Stimulated activated naive B cell treated with anti-CD40 and anti-IgM and Interleukin-4, amounts not matched to agents 10 μg/mL and 1 μg/mL and 100 μg/mL, for 72 hours (primary cell): ENCODE data around the gene ZRANB1.
A peak's percentile ranks its signal among the peaks of the same experiment; 100 is the strongest.

Experiments used
- ATAC-seq, 2 donors: fragments of 150-1000 bp; cut with Tn5 transposase; replicated peaks; 2 replicates each; pipeline ENCODE4 v1.10.0; 2021; ENCODE audit warnings: moderate library complexity in 1 of 2
- DNase-seq: peaks from one replicate; pipeline ENCODE4 v3.0.0; 2021
- H3K27ac Mint-ChIP-seq: one replicate; pipeline ENCODE4 v1.8.0; 2022; ENCODE audit warnings: mild to moderate bottlenecking, mixed read lengths
- H3K27me3 Mint-ChIP-seq, 2 donors: one replicate each; pipeline ENCODE4 v1.8.0; 2022; ENCODE audit warnings: mixed read lengths in 2 of 2
- H3K36me3 Mint-ChIP-seq, 2 donors: one replicate each; pipeline ENCODE4 v1.8.0; 2022; ENCODE audit warnings: mixed read lengths in 2 of 2, mild to moderate bottlenecking in 1 of 2
- H3K4me1 Mint-ChIP-seq, 2 donors: one replicate each; pipeline ENCODE4 v1.8.0; 2022; ENCODE audit warnings: mixed read lengths in 2 of 2, mild to moderate bottlenecking in 1 of 2
- H3K4me3 Mint-ChIP-seq, 2 donors: one replicate each; pipeline ENCODE4 v1.8.0; 2022; ENCODE audit warnings: mild to moderate bottlenecking in 2 of 2, mixed read lengths in 2 of 2, moderate library complexity in 1 of 2
- H3K9me3 Mint-ChIP-seq, 2 donors: one replicate each; pipeline ENCODE4 v1.8.0; 2022; ENCODE audit warnings: mixed read lengths in 2 of 2, mild to moderate bottlenecking in 1 of 2

Gene ZRANB1

GRCh38 chr10:124942317-124943169, 620 bp downstream of the ZRANB1 start:
- peaks cover 13 to 19% of the 10 kb centered on the region in 2 donors for H3K36me3 Mint-ChIP-seq
- no peak overlapping the region for H3K27ac Mint-ChIP-seq
- no peaks in the 10 kb centered on the region for H3K9me3 Mint-ChIP-seq
- no peaks in the 10 kb centered on the region for H3K27me3 Mint-ChIP-seq
- ATAC-seq (no peak), DNase-seq (no peak)
- H3K4me1 Mint-ChIP-seq = peaks cover 21 to 50% of the 10 kb centered on the region in 2 donors
- H3K4me3 Mint-ChIP-seq = peak overlapping the region in 1 of 2 donors; percentile 2

GRCh38 chr10:124943301-124944092, 1.6 kb downstream of the ZRANB1 start:
- Mint-ChIP-seq H3K9me3 (no peaks in the 10 kb centered on the region), H3K27me3 (no peaks in the 10 kb centered on the region), H3K27ac (no peak overlapping the region), H3K36me3 (peaks cover 18 to 26% of the 10 kb centered on the region in 2 donors), H3K4me3 (no peak overlapping the region), H3K4me1 (peaks cover 27 to 55% of the 10 kb centered on the region in 2 donors)
- DNase-seq (no peak), ATAC-seq (no peak)

- Mint-ChIP-seq H3K9me3 (no peaks in the 10 kb centered on the region), H3K27ac (no peak overlapping the region), H3K4me3 (no peak overlapping the region), H3K27me3 (no peaks in the 10 kb centered on the region), H3K4me1 (peaks cover 28 to 61% of the 10 kb centered on the region in 2 donors), H3K36me3 (peaks cover 23 to 35% of the 10 kb centered on the region in 2 donors)
- ATAC-seq = no peak
- DNase-seq = no peak
Observed at GRCh38 chr10:124944982-124945381, 3.1 kb downstream of the ZRANB1 start.

- no peaks in the 10 kb centered on the region for H3K27me3 Mint-ChIP-seq
- no peak for DNase-seq
Observed at GRCh38 chr10:124946945-124947344, 5.0 kb downstream of the ZRANB1 start.

GRCh38 chr10:124949543-124949942, 7.6 kb downstream of the ZRANB1 start:
- H3K27ac Mint-ChIP-seq = no peak overlapping the region
- peaks cover 17 to 27% of the 10 kb centered on the region in 2 donors for H3K36me3 Mint-ChIP-seq

More at GRCh38 chr10:124946945-124947344, 5.0 kb downstream of the ZRANB1 start:
- Mint-ChIP-seq H3K9me3 (no peaks in the 10 kb centered on the region), H3K27ac (no peak overlapping the region), H3K36me3 (peaks cover 23 to 34% of the 10 kb centered on the region in 2 donors), H3K4me1 (peaks cover 25 to 50% of the 10 kb centered on the region in 2 donors), H3K4me3 (no peak overlapping the region)
- ATAC-seq = no peak

GRCh38 chr10:124952123-124952522, 10.2 kb downstream of the ZRANB1 start:
- H3K27ac Mint-ChIP-seq = no peak overlapping the region
- DNase-seq (no peak), ATAC-seq (no peak)
- H3K9me3 Mint-ChIP-seq = no peaks in the 10 kb centered on the region
- H3K4me1 Mint-ChIP-seq = peaks cover 21 to 41% of the 10 kb centered on the region in 2 donors
- H3K27me3 Mint-ChIP-seq = no peaks in the 10 kb centered on the region
- no peak overlapping the region for H3K4me3 Mint-ChIP-seq
- peaks cover 15 to 30% of the 10 kb centered on the region in 2 donors for H3K36me3 Mint-ChIP-seq

More at GRCh38 chr10:124949543-124949942, 7.6 kb downstream of the ZRANB1 start:
- no peaks in the 10 kb centered on the region for H3K9me3 Mint-ChIP-seq
- H3K4me1 Mint-ChIP-seq = peaks cover 16 to 39% of the 10 kb centered on the region in 2 donors
- DNase-seq (no peak), ATAC-seq (no peak)
- no peak overlapping the region for H3K4me3 Mint-ChIP-seq
- H3K27me3 Mint-ChIP-seq = no peaks in the 10 kb centered on the region

- peaks cover 9 to 22% of the 10 kb centered on the region in 2 donors for H3K36me3 Mint-ChIP-seq
- no peaks in the 10 kb centered on the region for H3K9me3 Mint-ChIP-seq
- no peaks in the 10 kb centered on the region for H3K27me3 Mint-ChIP-seq
- DNase-seq (no peak), ATAC-seq (no peak)
- peaks cover 22 to 48% of the 10 kb centered on the region in 2 donors for H3K4me1 Mint-ChIP-seq
- H3K4me3 Mint-ChIP-seq = no peak overlapping the region
- H3K27ac Mint-ChIP-seq = no peak overlapping the region
Observed at GRCh38 chr10:124953421-124953820, 11.5 kb downstream of the ZRANB1 start.

- Mint-ChIP-seq H3K4me1 (peaks cover 29 to 54% of the 10 kb centered on the region in 2 donors), H3K9me3 (no peaks in the 10 kb centered on the region), H3K27me3 (no peaks in the 10 kb centered on the region), H3K4me3 (no peak overlapping the region), H3K36me3 (peaks cover 4 to 22% of the 10 kb centered on the region in 2 donors), H3K27ac (no peak overlapping the region)
- DNase-seq (no peak), ATAC-seq (no peak)
Observed at GRCh38 chr10:124955243-124955642, 13.3 kb downstream of the ZRANB1 start.

GRCh38 chr10:124955868-124956267, 13.9 kb downstream of the ZRANB1 start:
- Mint-ChIP-seq H3K27ac (no peak overlapping the region), H3K9me3 (no peaks in the 10 kb centered on the region)

GRCh38 chr10:124956764-124957163, 14.8 kb downstream of the ZRANB1 start:
- Mint-ChIP-seq H3K36me3 (peaks cover 4 to 22% of the 10 kb centered on the region in 2 donors), H3K9me3 (no peaks in the 10 kb centered on the region), H3K27me3 (no peaks in the 10 kb centered on the region), H3K27ac (peak overlapping the region; percentile 38), H3K4me1 (peaks cover 31 to 61% of the 10 kb centered on the region in 2 donors), H3K4me3 (no peak overlapping the region)
- ATAC-seq (no peak), DNase-seq (no peak)

More at GRCh38 chr10:124955868-124956267, 13.9 kb downstream of the ZRANB1 start:
- Mint-ChIP-seq H3K4me1 (peaks cover 29 to 54% of the 10 kb centered on the region in 2 donors), H3K4me3 (no peak overlapping the region), H3K36me3 (peaks cover 4 to 22% of the 10 kb centered on the region in 2 donors), H3K27me3 (no peaks in the 10 kb centered on the region)
- DNase-seq = no peak
- ATAC-seq = no peak

- no peaks in the 10 kb centered on the region for H3K9me3 Mint-ChIP-seq
- H3K27me3 Mint-ChIP-seq = no peaks in the 10 kb centered on the region
- H3K27ac Mint-ChIP-seq = peak overlapping the region; percentile 47
- H3K36me3 Mint-ChIP-seq = peaks cover 4 to 18% of the 10 kb centered on the region in 2 donors
- no peak overlapping the region for H3K4me3 Mint-ChIP-seq
- ATAC-seq = no peak
- peaks cover 28 to 56% of the 10 kb centered on the region in 2 donors for H3K4me1 Mint-ChIP-seq
- DNase-seq = no peak
Observed at GRCh38 chr10:124957404-124957947, 15.6 kb downstream of the ZRANB1 start.

- Mint-ChIP-seq H3K4me3 (no peak overlapping the region), H3K27ac (no peak overlapping the region)
- no peak for ATAC-seq
Observed at GRCh38 chr10:124959564-124959963, 17.6 kb downstream of the ZRANB1 start.

GRCh38 chr10:124961248-124961570, 19.3 kb downstream of the ZRANB1 start:
- no peak overlapping the region for H3K4me3 Mint-ChIP-seq
- DNase-seq (no peak), ATAC-seq (no peak)
- peaks cover 22 to 45% of the 10 kb centered on the region in 2 donors for H3K4me1 Mint-ChIP-seq
- no peaks in the 10 kb centered on the region for H3K27me3 Mint-ChIP-seq
- peaks cover 5 to 9% of the 10 kb centered on the region in 2 donors for H3K36me3 Mint-ChIP-seq
- H3K27ac Mint-ChIP-seq = no peak overlapping the region
- no peaks in the 10 kb centered on the region for H3K9me3 Mint-ChIP-seq

More at GRCh38 chr10:124959564-124959963, 17.6 kb downstream of the ZRANB1 start:
- Mint-ChIP-seq H3K36me3 (peaks cover 2 to 12% of the 10 kb centered on the region in 2 donors), H3K27me3 (no peaks in the 10 kb centered on the region), H3K9me3 (no peaks in the 10 kb centered on the region), H3K4me1 (peaks cover 25 to 48% of the 10 kb centered on the region in 2 donors)
- no peak for DNase-seq

GRCh38 chr10:124962421-124962820, 20.5 kb downstream of the ZRANB1 start:
- Mint-ChIP-seq H3K27ac (no peak overlapping the region), H3K9me3 (no peaks in the 10 kb centered on the region), H3K4me3 (no peak overlapping the region), H3K4me1 (peaks cover 20 to 40% of the 10 kb centered on the region in 2 donors), H3K27me3 (no peaks in the 10 kb centered on the region), H3K36me3 (peaks cover 11 to 14% of the 10 kb centered on the region in 2 donors)
- DNase-seq (no peak), ATAC-seq (no peak)
